Panc1 (cell line): ENCODE results near the gene SORL1-AS1.

Experiments
- CTCF ChIP-seq: fragments of 450-650 bp; IDR thresholded peaks from 2 replicates; pipeline ENCODE4 v1.5.1; 2017; ENCODE audit warnings: mild to moderate bottlenecking
- REST ChIP-seq, 2 experiments: IDR thresholded peaks; 2 replicates each; pipeline ENCODE4 v1.6.1; 2011 to 2012; ENCODE audit warnings: low read depth in 2 of 2, control low read depth in 1 of 2, low read length in 1 of 2, mild to moderate bottlenecking in 1 of 2, moderate library complexity in 1 of 2; ENCODE audit not compliant: insufficient read depth in 1 of 2
- TCF7L2 ChIP-seq: IDR thresholded peaks from 2 replicates; pipeline ENCODE4 v1.6.1; 2011; ENCODE audit warnings: mild to moderate bottlenecking, low read depth, low read length, inconsistent platforms

GRCh38 chr11:121467965-121468364 is 15.2 kb upstream of the SORL1-AS1 start:
- TF ChIP-seq TCF7L2 (no peak), CTCF (no peak), REST (IDR thresholded peaks at IDR 0.05; ENCODE audit: insufficient read depth in 1 of 2, low read depth in 2 of 2, low read length in 1 of 2) (no peak)
